Measurements from ENCODE around the gene SFR1. TPM values are rescaled to one million over a fixed set of nuclear protein-coding genes. Genes with fewer than 3 reads are reported as not detected.

Gene SFR1
- total and polyA plus RNA-seq, 7 donors = 3.5 to 9.6 (median 4.1) TPM

GRCh38 chr10:104120903-104121484 lies 977 bp upstream of the SFR1 start:
- peaks cover 0 to 8% of the 10 kb centered on the region in 2 donors for H3K36me3 ChIP-seq (ENCODE audit: insufficient read depth in 1 of 2, low read depth in 1 of 2)
- peak; percentile 57 to 81 (median 70) for ATAC-seq
- no peaks in the 10 kb centered on the region for H3K27me3 ChIP-seq (ENCODE audit: insufficient read depth in 3 of 3, low read length in 2 of 3)
- no peak for TF ChIP-seq CTCF (IDR thresholded peaks at IDR 0.05)
- intact Hi-C loops (cut with DNase I) = loop anchor here (5.0 to 10.0 kb wide), 5 partner anchors 94 to 236 kb away; partner anchors contain the start of genes GSTO1 (in 1 of the 2) and SLK (in 1 of the 2)
- WGBS, 3 donors = 0% methylated on average over 28 of the region's 28 CpGs
- peak overlapping the region; percentile 85 for H3K4me3 ChIP-seq
- peak; percentile 90 for DNase-seq
- peaks cover 12% of the 10 kb centered on the region for H3K4me1 ChIP-seq
- no peaks in the 10 kb centered on the region for H3K9me3 ChIP-seq
- peak overlapping the region; percentile 98 for H3K27ac ChIP-seq

DNA sequence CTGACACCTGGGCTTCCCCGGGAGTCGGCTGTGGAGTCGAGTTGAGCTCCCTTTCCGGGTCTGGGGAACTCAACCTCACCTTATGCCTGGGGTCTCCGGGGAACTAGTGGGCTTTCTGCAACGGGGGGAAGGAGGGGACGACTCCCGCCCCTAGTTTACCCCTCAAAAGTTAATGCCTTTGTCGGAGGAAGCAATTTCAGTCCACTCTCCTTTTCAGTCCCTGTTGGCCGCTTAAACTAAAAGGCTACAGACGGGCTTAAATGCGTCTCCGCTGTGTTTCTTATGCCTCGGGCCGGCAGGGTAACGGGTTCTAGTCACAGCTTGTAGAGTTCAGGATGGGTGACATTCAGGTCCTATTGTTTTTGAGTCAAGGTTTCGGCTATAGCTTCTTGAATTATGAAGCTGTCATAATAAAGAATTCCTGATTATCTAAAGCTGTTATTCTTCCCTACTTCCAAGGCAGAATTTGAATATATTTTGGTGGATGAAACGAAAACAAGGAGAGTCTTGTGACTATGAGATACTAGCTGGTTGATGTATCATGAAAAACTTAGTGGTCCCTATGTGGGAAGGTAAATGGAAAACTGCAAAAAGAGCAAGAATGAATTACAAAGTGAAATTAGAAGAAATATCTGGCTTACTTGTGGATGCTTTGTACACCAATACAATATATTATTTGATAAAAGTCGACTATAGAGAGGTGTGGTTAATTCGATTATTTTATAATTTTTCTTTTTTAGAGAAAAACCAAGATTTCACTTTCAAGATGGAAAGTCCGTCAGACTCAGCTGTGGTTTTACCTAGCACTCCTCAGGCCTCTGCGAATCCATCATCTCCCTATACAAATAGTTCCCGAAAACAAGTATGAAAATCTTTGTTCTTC lies 495 bp downstream of the SFR1 start:
- Histone ChIP-seq H3K4me3 (peak overlapping the region; percentile 85), H3K9me3 (no peaks in the 10 kb centered on the region), H3K27ac (peak overlapping the region; percentile 98), H3K4me1 (peaks cover 12% of the 10 kb centered on the region), H3K27me3 (ENCODE audit: insufficient read depth in 3 of 3, low read length in 2 of 3) (no peaks in the 10 kb centered on the region), H3K36me3 (ENCODE audit: insufficient read depth in 1 of 2, low read depth in 1 of 2) (peaks cover 0 to 14% of the 10 kb centered on the region in 2 donors)
- DNase-seq (no peak), ATAC-seq (no peak)
- 18 to 19% (median 18%) methylated on average over 22 to 23 of the region's 23 CpGs for WGBS, 3 donors
- no peak for TF ChIP-seq CTCF (IDR thresholded peaks at IDR 0.05)
- intact Hi-C loops (cut with DNase I) = loop anchor here (5.0 to 10.0 kb wide), 5 partner anchors 95 to 238 kb away; partner anchors contain the start of genes GSTO1 (in 1 of the 2) and SLK (in 1 of the 2)

GRCh38 chr10:104123397-104123796 lies 1.4 kb downstream of the SFR1 start:
- DNase-seq (no peak), ATAC-seq (no peak)
- 78 to 90% (median 81%) methylated on average over 1 of the region's 1 CpG for WGBS, 3 donors
- Histone ChIP-seq H3K4me3 (no peak overlapping the region), H3K27me3 (ENCODE audit: insufficient read depth in 3 of 3, low read length in 2 of 3) (no peaks in the 10 kb centered on the region), H3K4me1 (peaks cover 12% of the 10 kb centered on the region), H3K9me3 (no peaks in the 10 kb centered on the region), H3K27ac (no peak overlapping the region), H3K36me3 (ENCODE audit: insufficient read depth in 1 of 2, low read depth in 1 of 2) (peaks cover 0 to 14% of the 10 kb centered on the region in 2 donors)
- peak; percentile 10 for TF ChIP-seq CTCF (IDR thresholded peaks at IDR 0.05)
- intact Hi-C loops (cut with DNase I) = loop anchor here (5.0 to 10.0 kb wide), 5 partner anchors 96 to 239 kb away; partner anchors contain the start of genes GSTO1 (in 1 of the 2) and SLK (in 1 of the 2)

GRCh38 chr10:104127411-104127810 lies 5.4 kb downstream of the SFR1 start:
- peaks cover 5% of the 10 kb centered on the region for H3K4me1 ChIP-seq
- no peak for TF ChIP-seq CTCF (IDR thresholded peaks at IDR 0.05)
- peaks cover 0 to 14% of the 10 kb centered on the region in 2 donors for H3K36me3 ChIP-seq (ENCODE audit: insufficient read depth in 1 of 2, low read depth in 1 of 2)
- intact Hi-C loops (cut with DNase I) = loop anchor here (10.0 kb wide), 2 partner anchors 127 to 243 kb away; partner anchors contain the start of gene GSTO1 (in 1 of the 2)
- no peak overlapping the region for H3K4me3 ChIP-seq
- no peaks in the 10 kb centered on the region for H3K27me3 ChIP-seq (ENCODE audit: insufficient read depth in 3 of 3, low read length in 2 of 3)
- DNase-seq = no peak
- H3K9me3 ChIP-seq = no peaks in the 10 kb centered on the region
- H3K27ac ChIP-seq = no peak overlapping the region
- ATAC-seq = no peak
- 63 to 69% (median 66%) methylated on average over 2 of the region's 2 CpGs for WGBS, 3 donors
